NCI-H510A treated with DMSO at 0.1 percent for 48 hours (cell line): ENCODE results near the gene PTGER2.

Source experiments
- DNase-seq: peaks from one replicate; lab custom pipeline; 2025; lab: John Stamatoyannopoulos, UW

PTGER2 gene

DNA sequence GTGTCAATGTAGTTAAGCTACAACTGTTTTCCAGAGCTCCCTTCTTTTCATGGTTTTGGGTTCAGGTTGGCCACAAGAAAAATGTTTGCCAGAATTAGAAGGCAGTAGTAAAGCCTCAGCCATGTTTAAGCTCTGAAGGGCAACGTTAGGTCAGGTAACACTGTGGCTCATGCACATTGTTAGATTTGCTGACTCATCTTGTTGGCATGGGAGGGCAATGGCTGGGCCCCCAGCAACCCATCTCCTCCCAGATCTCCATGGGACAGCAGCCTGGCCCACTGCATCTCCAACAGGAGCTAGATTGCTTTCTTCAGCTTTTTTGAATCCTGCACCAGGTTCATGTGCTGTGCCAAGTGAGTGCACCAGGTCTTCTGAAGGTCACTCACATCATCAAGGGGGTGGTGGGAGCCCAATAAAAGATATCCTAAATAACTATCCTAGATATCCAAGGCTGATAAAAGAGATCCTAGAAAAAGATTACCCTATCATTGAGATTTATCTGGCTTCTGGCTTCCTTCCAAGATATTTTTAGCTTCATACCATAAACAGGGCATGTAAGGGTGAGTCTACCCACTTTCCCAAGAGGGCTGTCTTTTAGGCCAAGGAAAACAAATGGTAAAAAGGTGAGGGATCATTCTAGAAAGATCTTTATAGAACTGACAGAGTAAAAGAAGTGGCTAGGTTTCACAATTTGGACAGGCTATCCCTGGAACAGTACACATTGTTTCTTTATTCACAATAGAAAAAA is 28.9 kb downstream of the PTGER2 start:
- DNase-seq, result no peak

DNA sequence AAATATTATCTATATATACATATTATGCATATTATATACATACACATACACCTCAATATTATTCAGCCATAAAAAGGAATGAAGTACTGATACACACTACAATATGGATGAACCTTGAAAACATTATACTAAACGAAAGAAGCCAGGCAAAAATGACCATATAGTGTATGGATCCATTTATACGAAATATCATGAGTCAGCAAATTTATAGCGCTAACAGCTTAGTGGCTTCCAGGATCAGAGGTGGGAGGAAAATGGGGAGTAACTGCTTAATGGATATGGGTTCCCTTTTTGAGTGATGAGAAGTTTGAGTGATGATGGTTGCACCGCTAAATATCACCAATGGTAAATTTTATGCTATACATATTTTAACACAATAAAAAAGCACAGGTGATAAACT is 32.7 kb downstream of the PTGER2 start:
- no peak for DNase-seq

DNA sequence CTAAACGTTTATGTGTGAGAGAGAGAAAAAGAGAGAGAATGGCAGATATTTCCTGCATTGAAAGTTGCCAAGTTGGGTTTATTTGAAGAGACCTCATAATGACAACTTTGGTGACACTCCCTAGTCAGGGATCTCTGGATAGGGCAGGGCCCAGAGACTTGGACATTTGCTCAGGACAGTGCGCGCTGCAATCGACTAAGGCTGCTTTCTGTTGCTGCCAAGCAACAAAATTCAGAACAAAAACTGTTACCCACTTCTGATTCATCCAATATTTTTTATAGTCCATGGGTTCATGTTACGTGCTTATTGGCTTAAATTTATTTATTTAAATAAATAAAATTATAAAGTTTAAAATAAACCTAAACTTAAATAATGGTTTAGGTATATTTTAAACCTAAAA is 34.2 kb downstream of the PTGER2 start:
- DNase-seq, result no peak

DNA sequence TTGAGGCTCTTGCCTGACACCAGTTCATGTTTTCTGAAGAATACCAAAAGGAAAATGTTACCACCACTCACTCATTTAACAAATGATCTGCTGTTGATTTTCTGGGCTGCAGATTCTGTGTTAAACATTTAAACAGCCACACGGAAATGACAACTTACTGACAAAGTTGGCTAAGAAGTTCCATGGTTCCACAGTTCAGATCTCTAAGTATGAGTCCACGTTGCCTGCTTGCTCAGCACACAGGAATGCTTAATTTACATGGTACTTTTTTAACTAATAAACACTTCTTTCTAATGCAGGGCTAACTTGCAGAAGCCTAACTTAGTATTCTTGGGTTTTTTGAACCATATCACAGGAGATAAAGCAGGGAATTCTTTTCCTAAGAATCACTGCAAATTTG is 34.7 kb downstream of the PTGER2 start:
- DNase-seq, result no peak

DNA sequence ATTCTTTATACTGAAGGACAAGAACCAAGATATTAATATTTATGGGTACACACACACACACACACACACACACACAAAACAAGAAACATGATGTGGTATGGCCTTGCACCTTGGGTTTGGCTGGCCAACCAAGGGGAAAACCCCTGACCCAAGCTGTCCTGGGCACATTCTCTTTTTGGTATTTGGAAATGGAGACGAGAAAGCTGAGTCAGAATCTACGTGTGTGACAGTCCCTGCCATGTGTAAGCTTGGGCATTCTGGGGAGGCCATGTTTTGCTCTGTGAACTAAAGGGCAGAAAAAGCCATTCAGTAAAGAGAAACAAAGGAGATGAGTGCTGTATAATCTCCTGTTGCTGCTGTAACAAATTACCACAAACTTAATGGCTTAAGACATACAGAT is 35.6 kb downstream of the PTGER2 start:
- no peak for DNase-seq

DNA sequence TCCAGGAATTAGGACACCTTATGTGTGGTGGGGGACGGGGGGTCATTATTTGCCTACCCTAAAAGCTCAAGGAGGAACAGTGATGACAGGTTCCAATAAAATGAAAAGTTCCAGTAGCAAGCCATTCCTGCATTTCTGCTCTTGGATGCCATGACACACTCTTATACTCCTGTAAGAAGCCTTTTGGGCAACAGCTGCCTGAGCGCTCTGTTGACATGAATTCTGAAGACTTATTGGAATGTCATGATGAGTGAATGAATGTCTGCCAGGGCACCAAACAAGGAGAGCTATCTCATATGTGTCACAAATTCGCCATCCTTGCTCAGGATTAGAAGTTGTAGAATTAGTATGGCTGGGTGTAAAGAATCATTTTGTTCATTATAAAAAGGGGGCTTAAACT is 36.3 kb downstream of the PTGER2 start:
- no peak for DNase-seq

DNA sequence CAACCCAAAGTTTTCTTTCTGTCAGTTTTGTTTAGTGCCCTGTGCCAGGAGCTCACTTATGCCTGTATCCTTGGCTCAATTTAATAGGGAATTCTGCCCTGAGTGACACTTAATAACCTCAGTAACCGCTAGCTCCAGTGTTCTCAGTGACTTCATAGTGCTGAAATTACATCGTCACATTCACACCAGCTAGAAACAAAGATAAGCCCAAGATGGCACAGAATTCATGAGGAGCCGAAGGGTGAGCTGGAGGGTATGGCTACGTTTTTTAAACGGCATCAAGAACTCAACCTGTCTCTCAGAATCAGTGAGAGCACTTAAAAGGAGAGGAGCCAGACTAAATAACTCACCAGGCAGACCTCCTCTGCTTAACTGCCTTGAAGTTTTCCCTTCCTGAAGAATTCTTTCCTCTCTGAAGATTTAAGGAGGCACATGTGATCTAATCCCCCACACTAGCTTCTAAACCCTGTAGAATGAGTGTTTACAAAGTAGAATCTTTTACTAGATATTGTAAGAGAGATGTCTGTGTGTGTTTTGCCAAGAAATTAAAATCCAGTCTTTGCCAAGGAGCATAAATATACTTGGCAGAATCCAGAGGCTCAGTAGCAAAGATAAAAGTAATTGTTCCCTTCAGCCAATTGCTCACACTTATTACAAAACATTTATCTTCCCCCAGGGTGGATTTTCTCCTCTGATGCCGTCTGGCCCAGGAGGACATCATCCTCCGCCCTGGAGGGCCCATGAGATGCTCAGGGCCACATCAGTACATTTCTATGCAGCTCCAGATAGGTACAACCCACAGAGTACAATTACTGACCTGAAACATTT is 37.3 kb downstream of the PTGER2 start:
- DNase-seq, result no peak

DNA sequence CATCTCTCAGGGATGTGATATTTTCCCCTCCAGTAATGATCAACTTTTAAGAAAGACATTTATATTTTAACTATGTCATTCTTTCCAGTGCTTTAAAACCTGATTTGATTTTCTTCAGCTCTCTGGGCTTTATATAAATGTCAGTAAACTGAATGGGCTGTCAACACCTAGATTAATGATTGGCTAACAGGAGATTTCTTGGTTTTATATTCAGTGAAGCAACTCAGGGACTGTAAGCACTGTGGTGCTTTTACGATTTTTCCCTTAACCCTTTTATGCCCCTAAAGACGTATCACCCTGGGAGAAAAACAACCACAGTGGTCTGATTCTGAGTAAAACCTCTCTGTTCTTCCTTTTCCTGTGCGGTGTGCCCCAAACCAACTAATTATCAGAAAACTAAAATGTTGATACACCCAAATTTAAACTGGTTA is 38.0 kb downstream of the PTGER2 start:
- no peak for DNase-seq

DNA sequence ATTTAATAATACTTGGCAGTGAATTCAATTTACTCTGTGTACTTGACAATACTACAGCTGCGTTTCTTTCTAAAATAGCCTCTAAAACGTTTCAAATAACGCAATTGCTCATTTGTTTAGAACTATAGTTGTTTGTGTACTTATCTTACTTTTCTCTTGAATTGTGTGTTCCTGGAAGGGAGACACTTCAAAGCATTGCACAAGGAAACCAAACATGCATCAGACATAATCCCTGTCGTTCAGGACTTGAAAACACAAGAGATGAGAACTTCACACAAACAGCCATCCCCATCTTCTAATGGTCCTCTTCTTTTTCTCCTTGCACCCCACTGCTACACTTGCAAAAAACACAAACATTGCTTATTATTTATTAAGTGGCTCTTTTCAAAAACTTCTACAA is 38.5 kb downstream of the PTGER2 start:
- DNase-seq, result no peak

DNA sequence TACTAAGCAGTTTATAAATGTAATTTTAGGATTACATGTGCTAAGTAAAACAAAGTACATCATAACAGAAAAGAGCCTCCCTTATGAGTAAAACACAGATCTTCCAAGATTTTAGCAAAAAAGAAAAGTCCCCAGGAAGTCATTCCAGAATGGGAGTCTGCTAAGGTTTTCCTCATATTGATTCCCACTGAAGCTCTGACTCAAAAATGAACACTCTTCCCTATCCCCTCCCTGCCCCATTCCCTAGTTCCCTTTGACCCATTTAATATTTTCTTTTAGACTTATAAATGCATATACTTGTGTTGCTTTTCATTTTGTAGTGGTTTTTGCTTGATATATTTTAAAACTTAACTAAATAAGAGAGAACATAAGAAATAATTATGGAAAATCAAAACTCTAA is 40.1 kb downstream of the PTGER2 start:
- no peak for DNase-seq

DNA sequence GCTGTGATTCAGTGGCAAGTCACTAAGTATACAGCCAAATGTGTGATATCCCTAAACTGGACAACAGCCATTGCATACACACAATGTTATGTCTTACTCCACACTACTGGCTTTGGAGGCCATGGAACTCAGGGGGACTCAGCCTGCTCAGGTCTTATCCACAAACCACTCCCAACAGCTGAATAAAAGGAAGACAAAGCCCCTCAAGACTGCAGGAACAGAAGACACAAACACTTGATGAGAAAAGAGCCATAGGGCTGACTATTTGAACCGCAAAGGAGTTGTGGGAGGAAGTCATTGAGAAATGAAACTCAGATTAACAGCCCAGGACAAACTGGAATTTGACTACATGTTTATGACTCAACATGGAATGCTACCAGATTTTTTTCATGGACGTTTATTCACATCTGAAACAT is 40.9 kb downstream of the PTGER2 start:
- no peak for DNase-seq

DNA sequence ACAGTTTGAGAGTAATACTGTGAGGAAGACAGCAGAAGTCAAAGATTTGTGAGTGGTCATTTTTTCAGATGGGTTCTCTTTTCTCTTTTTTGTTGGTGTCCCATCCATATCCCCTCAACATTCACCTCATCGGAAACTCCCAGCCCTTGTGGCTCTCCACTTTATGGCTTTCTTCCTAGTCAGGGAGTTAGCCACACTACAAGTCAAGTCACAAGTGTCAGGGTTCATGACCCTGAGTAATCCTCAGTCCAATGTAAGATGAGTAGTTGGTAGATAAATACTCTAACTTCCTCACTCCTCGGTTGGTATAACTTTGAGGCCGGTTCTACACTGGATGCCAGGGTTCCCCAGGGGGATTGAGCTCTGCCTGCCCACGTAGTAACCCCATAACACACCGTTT is 41.4 kb downstream of the PTGER2 start:
- no peak for DNase-seq

DNA sequence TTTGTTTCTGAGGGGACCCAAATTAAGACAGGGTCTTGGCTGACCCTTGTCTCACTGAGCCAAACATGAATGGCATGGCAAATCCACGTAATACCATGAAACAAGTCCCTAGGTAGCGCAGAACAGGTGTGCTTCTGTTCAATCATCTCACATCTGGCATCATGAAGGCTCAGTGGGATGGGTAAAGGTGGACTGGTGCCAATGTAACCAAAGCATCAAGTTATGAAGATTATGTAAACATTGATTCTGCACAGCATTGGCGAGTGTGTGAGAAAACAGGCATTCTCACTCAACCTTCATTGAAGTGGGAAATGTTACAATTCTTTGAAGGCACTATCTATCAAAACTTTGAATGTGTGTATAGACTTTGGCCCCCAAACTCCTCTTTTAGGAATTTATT is 41.9 kb downstream of the PTGER2 start:
- peak; percentile 70 for DNase-seq

DNA sequence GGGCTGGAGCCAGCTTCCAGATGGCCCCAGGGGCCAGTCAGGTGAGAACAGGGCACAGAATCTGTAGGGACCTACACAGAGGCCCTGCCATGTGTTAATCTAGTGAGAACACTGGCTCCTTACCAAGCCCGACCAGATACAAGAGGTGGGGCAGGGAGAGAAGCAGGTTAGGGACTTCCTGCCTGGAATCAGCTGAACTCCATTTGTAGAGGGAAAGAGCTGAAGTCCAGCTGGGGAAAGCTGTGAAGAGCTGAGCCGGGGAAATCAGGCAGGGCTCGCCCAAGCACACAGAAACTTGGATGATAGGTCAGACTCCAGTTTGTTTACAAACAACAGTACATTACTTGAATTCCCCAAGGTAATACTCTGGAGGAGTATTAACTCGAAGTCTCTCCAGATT is 46.7 kb downstream of the PTGER2 start:
- no peak for DNase-seq

DNA sequence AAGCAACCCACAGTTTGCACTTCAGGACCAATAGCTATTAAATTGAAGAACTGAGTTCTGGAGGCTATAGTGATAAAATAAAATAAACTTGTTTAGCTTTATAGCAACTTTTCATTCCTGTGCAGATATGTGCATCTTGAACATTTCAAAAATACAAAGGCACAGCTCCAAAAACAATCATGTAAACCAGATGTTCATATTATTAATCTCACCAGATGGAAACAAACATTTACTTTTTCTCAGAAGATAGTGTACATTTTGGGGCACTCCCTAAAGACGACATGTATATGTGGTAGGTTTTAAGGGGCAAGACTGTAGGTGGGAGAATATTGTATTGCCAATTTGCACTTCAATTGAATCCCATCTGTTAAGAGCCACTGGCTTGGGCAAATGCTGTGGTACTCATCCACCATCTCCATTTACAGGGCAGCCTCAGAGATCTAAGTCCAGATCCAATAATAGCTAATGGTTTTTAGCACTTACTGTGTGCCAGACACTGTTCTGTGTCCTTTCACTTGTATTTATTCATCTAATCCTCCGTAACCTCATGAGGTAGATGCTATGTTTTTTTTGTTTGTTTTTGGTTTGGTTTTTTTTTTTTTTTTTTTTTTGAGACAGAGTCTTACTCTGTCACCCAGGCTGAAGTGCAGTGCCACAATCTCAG is 49.1 kb downstream of the PTGER2 start:
- no peak for DNase-seq

DNA sequence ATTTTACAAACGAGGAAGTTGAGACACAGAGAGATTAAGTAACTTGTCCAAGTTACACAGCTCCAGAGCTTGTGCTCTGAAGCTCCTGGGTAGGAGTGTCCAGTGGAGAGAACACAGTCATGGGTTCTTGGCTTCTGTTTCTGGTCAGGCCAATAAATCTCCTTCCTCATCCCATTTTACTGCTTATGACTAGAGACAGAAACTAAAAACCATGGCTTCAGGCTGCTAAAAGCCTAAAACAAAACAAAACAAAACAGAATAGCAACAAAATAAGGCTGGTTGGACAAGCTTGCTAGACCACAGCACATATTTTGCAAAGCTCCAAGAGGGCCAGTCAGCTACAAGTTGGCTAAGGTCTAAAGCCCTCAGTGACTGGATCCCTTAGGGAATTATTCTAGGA is 49.8 kb downstream of the PTGER2 start:
- no peak for DNase-seq

DNA sequence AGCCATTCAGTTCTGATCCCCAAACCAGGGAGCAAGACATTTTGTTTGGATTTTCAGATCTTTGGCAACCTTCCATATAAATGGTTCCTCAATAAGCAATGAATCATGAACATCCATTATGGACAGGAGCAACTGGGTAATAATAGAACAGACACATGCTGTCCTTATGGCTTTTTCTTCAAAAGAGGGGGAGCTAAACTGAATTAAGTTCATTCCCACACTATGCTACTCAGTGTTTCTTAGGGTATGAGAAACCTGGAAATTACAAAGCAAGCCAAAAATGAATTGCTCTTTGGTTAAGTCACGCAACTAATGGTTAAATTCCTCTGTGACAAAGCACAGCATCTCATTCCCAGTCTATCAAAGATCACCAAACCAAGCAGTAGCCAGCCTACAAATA is 51.0 kb downstream of the PTGER2 start:
- no peak for DNase-seq

DNA sequence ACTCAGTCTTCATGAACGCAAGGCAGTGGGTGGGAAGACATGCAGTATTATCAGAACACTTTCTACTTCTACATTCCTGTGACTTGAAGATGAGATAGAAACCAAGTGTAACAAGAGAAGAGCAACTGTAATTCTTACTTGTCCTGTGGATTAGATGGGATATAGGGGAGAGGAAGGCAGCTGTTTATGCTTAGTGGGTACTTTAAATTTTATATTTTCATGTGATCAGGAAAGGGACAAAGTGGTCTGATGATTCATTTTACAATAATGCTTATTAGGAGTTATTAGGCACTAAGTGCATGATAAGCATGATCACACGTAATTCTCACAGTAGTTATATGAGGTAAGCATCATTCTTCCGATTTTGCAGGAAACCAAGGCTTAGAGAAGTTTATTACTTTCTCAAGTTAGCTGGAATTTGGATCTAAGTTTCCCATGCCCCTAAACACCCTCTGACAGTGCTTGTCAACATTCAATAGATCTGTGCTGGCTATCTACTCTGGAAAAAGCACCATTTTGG is 52.7 kb downstream of the PTGER2 start:
- no peak for DNase-seq

DNA sequence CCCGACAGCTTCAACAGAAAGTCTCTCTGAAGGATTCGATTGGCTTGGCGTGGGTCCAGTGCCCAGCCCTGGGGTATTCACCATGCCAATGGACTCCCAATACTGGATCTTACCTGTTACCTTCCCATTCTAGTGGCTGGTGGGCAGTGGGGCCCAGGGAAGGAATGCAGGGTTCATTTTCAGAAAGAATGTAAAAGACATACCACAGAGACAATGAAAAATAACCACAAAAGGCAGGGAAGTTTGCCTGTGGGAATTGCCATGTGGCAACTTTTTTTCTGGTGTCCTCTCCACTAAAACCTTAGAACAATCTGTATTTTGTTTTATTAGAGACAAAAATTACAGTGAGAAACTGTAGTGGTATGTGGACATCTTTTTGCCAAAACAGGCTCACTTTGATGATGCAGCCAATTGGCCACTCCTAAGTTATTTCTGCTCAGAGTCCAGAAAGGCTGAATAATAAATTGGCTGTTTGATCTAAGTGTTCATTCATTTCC is 55.2 kb downstream of the PTGER2 start:
- no peak for DNase-seq

DNA sequence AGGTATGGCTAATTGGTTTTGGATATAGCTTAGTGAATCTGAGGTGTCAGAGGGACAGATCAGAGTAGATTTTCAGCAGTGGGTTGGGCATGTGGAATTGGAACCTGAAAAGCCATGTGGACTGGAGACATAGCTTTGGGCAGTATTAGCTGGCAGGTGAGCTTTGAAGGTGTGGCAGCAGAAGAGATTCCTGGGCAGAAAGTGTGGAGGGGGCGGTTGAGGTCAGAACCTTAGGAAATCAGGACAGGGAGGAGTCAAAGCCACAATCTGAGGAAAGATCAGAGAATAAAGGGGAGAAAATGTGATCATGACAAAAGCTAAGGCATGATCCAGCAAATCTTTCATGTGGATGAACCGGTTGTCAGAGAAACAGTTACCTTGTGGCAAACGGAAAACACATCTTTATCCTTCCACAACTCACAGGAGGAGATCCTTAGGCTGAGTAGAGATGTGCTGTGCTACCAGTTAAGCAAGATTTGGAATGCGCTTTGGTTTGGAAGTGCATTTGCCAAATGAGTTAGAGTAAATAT is 56.4 kb downstream of the PTGER2 start:
- no peak for DNase-seq

DNA sequence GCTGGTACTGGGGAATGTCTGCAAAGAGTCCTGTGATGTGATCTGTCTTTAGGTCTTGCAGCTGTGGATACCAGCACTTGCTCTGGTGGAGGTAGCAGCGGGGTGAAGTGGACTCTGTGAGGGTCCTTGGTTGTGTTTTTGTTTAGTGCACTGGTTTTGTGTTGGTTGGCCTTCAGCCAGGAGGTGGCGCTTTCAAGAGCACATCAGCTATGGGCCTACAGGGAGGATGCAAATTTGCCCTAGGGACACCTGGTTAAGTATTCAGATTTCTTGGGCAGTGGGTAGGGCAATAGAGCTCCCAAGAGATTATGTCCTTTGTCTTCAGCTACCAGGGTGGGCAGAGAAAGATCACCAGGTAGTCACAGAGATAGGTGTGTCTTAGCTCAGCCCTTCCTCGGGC is 63.8 kb downstream of the PTGER2 start:
- DNase-seq, result no peak
